Nucleus accumbens (tissue), 56 donors: ENCODE measurements around the gene ZNF277.
A peak's percentile ranks its signal among the peaks of the same experiment; 100 is the strongest.

Experiments
- DNase-seq, 56 donors: peaks; one replicate each; lab custom pipeline; 2025; lab: John Stamatoyannopoulos, UW

Gene ZNF277

GRCh38 chr7:112336936-112337576 is 130.6 kb downstream of the ZNF277 start:
- DNase-seq, result no peak

DNA sequence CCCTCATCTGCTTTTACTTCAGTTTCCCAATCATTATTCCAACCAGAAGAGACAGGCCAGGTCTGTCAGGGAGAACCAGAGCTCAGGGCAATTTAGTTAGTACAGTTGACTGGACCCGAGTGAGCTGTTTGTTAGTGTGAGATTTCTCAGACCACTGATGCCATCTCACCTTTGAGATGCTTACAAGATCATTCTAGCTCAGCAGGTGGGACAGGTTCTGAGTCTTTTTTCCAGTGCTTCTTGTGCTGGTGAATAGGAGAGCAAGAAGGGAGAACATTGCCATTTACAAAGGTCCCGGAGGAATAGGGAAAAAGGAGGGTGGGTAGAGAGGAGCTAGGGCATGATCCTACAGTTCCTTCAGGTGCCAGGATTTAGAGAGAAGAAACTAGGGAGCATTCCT is 131.4 kb downstream of the ZNF277 start:
- no peak for DNase-seq

DNA sequence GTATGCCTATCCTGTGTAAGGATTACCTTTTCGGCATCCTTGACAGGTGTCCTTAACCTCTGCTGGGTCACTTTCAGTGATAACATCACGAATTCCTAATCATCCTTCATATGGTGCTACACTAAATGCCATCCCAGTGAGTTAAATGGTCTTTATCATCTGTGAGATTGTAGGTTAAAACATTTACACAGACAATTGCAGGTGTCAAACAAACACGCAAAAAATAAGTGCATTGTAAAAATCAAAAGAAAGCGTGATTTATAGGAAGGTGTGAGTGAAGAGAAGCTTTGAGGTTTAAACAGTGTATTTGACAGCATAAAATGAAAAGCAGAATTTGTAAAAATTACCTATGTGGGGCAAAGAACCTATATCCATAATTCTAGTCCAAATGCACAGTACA is 132.3 kb downstream of the ZNF277 start:
- no peak for DNase-seq

DNA sequence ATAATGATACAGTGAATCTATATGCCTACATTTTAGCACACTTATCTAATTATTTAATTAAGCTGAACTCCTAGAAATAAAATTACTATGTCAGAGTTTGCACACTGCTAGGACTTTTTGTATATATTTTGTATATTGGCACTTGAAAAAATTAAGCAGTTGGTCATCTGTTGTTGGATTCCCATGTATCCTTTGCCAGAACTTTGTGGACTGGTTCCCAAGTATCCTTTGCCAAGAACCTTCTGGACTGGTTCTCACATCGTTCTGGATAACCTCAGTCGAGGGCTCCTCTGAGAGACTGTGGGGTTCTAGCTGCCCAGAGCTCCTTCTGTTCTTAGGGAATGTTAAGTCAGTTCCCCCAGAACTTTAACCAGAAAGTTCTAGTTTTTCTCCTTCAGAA is 135.0 kb downstream of the ZNF277 start:
- DNase-seq, result no peak

DNA sequence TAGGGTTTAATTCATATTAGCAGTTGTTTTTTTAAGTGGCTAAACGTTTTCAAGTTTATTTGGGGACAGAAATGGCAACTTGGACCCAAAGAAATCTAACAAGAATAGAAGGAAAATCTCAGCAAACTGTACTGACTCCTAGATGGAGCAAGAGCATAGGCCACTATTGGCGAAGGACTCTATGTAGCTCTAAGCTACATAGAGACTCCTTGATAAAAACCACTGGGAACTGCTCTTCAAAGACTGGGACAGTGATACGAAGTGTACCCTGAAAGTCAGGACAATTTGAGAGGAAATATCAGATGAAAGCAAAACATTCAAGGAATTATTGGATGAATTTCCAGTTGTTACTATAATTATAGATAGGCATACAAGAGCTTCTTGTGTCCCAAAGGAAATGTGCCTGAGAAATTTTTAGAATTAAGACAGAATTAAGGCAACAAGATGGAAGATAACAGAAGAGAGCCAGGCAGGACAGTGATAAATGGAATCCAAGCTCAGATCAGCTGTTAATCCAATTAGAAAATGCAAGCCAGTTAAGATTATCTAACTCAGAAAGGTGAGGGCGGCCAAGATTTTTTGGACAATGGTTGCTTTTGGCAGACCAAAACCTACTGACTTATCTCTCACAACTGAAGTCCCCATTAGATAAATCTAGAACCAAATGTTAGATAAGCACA is 140.0 kb downstream of the ZNF277 start:
- no peak for DNase-seq

DNA sequence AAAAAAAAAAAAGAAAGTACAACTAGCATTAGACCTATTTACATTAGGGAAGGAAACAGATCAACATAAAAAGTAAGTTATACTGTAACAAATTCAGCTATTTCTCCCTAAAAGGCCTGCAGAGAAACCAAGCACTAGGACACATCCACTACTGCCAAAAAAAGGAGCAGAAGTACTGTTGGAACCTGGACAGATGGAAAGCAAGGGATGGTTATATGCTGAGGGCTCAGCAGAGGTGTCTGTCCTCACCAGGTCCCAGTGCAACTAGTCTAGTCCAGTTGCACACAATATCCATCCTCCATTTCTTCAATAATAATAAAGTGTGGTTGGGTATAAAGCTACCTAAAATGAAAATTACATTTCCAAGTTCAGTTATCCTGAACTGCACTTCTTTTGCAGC is 140.6 kb downstream of the ZNF277 start:
- no peak for DNase-seq

DNA sequence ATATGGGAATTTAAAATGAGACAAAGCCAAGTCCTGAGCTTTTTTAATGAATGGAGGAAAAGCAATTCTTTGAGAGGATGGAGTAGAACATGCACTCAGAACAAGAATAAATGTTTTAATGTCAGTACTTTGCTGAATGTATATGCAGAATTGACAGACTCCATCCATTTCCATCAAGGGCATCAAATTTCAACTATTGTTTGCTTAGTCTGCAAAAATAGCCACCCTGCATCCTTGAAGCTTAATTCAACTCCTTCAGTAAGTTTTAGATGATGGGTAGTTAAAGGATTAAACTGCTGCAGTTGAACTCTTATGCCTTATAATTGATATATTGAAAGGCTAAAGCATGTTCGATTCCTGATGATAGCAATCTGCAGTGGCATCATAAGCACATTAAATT is 144.1 kb downstream of the ZNF277 start:
- DNase-seq, result no peak

DNA sequence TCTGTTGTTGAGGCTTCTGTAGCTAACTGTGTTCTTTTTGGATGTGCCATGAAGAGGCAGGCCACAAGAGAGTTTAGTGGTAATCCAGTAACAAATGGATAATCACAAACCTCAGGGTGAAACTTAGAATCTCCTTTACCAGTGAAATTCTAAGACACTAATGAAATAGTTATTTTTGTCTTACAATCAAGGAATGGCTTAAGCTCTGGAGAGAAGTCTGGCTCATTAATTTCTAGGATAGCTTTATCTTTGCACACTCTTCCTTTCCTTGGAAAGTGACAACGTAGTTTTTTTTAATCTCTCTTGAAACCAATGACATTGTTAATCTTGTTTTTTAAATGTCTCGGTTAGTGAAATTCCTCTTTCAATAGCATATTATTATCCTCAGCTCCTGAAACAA is 150.1 kb downstream of the ZNF277 start:
- no peak for DNase-seq

GRCh38 chr7:112357136-112357535 is 150.6 kb downstream of the ZNF277 start:
- DNase-seq, result no peak

GRCh38 chr7:112358513-112358912 is 152.0 kb downstream of the ZNF277 start:
- no peak for DNase-seq

GRCh38 chr7:112359086-112359485 is 152.6 kb downstream of the ZNF277 start:
- no peak for DNase-seq

DNA sequence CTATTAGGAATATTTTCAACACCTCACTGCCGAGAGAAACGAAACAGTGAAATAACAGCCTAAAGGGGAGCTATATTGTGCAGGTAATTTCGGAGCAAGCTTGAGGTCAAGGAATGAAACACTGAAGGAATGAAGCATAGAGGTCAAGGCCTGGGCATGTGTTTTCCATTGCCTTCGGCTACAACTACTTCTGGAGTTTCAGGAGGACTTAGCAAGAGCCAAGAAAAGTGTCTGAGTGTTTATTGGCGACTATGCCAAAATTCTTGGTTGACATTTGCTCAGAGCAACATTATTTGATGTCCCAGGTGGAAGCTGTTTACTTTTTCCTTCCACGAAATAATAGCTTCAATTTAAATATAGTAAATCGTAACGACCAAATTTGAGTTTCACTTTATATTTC is 154.2 kb downstream of the ZNF277 start:
- no peak for DNase-seq

DNA sequence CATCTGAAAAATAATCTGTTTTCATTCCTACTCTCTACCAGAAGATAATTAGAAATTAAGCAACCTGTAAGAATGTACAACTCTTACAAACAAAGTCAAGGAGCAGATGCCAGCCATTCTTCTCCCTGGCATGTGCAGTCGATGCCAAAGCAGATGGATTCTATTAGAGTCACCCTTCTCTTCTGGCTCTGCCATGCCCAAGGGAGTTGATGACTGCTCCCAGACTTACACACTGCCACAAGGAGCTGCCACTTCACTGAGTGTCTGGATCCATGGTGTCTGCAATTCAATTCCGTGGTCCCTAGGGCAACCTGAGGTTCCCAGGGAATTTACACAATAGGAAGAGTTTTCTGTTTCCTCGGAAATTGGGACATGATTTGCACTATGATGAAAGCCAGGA is 154.7 kb downstream of the ZNF277 start:
- DNase-seq, result no peak

DNA sequence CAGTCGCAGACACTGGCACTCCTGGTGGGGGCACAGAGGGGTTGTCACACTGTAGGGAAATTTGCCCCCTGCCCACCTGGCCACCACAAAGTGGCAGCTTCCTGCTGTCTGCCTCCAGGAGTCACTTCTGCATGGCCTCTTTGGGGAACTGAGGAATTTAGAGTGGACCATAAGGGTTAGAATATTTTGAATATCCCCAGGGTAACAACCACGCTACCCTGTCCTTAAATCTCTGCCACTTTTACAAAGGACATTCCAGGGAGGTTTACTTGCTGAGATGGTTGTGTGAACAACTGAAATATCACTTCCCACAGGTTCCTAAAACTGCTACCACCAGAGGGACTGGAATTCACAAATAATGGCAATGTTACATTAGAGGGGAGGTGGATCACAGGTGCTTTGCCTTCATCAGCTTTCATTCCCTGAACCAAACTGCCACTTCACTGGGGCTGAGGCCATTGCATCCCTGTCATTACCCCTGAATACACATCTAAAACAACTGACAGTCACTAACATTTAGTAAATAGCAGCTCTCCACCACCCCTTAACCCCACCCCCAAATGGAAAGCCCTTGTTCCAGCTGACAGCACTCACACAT is 155.7 kb downstream of the ZNF277 start:
- DNase-seq, result no peak

GRCh38 chr7:112362731-112363131 is 156.2 kb downstream of the ZNF277 start:
- DNase-seq, result peak in 4 of 56 donors; percentile 2 to 19 (median 7)

DNA sequence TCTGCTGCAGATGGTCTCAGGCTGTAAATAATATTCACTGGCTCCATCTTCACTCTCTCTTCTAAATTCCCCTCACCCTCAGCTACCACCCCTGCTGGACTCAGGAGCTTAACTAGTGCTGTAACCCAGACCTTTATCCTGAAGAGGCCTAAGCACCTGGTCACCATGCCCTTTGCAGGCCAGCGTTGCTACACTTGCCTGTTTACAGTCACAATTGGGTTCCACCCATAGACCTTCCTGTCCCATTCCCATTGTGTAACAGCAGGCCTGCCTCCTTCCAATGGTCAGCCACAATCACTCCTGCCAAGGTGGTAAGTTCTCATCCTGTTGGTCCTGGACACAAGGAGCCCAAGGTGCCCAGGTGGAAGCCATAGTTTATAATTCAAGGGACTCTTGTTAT is 157.9 kb downstream of the ZNF277 start:
- DNase-seq, result no peak

DNA sequence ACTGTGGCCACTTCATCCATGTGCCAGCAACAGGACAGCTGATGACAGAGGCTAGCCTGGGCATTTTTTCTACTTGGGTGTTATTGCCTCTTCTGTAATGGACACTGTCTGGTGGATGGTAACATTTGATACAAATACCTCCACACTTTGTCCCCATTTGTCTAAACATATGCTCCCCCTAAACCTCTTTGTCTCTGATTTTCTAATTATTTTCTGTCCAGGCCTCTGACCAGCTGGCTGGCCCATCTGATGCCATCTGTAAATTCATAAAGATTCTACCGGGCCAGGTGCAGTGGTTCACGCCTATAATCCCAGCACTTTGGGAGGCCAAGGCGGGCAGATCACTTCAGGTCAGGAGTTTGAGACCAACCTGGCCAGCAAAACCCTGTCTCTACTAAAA is 159.1 kb downstream of the ZNF277 start:
- no peak for DNase-seq

GRCh38 chr7:112366886-112367285 is 160.4 kb downstream of the ZNF277 start:
- no peak for DNase-seq

- DNase-seq, result peak in 1 of 56 donors; percentile 6
Observed at GRCh38 chr7:112370436-112370835, 163.9 kb downstream of the ZNF277 start.

- no peak for DNase-seq
Observed at GRCh38 chr7:112371701-112372100, 165.2 kb downstream of the ZNF277 start.

- no peak for DNase-seq
Observed at GRCh38 chr7:112372101-112372500, 165.6 kb downstream of the ZNF277 start.

GRCh38 chr7:112377593-112377992 is 171.1 kb downstream of the ZNF277 start:
- no peak for DNase-seq
